NCI-H1694 treated with DMSO at 0.1 percent for 48 hours (cell line): ENCODE results near the gene ZNF79.

ENCODE experiments used
- DNase-seq: peaks from one replicate; lab custom pipeline; 2025; lab: John Stamatoyannopoulos, UW

ZNF79 gene

DNA sequence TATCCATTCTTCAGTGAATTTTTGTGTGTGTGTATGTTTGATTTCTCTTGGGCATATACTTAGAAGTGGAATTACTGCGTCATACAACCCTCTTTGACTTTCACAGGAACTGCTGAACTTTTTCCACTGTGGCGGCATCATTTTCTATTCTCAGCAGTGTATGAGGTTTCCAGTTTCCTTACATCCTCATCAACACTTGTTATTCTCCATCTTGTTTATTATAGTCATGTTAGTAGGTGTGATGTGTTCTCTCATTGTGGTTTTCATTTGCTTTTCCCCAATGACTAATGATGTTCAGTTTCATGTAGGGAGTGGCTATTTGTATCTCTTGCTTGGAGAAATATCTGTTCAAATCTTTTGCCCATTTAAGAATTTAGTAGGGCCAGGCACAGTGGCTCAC, 2.6 kb downstream of the ZNF79 start:
- DNase-seq = no peak

DNA sequence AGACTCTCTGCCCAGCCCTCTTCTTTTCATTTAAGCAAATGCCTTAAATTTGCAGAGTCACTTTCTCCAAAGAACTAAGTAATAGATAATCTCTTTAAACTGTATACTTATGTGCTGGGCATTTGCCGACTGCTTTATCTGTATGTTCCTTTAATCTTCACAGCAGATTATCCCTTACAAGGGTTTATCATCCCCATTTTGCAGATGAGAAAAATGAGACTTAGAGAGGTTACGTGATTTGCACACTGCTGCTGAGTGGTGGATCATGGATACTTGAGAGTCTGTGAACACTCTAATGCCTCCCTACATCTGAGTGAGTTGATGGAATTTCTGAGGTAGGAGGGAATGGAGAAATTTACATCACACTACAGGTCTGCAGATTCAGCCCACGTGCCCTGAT, 4.2 kb downstream of the ZNF79 start:
- no peak for DNase-seq

DNA sequence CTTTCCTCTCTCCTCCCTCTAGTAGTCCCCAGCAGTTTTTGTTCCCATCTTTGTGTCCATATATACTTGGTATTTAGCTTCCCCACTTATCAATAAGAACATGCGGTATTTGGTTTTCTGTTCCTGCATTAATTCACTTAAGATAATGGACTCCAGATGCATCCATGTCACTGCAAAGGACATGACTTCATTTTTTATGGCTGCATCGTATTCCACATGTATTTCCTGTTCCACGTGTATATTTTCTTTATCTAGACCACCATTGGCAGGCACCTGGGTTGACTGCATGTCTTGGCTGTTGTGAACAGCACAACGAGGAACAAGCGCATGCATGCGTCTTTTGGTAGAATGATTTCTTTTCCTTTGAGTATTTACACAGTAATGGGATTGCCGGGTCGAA, 6.2 kb downstream of the ZNF79 start:
- DNase-seq = no peak

DNA sequence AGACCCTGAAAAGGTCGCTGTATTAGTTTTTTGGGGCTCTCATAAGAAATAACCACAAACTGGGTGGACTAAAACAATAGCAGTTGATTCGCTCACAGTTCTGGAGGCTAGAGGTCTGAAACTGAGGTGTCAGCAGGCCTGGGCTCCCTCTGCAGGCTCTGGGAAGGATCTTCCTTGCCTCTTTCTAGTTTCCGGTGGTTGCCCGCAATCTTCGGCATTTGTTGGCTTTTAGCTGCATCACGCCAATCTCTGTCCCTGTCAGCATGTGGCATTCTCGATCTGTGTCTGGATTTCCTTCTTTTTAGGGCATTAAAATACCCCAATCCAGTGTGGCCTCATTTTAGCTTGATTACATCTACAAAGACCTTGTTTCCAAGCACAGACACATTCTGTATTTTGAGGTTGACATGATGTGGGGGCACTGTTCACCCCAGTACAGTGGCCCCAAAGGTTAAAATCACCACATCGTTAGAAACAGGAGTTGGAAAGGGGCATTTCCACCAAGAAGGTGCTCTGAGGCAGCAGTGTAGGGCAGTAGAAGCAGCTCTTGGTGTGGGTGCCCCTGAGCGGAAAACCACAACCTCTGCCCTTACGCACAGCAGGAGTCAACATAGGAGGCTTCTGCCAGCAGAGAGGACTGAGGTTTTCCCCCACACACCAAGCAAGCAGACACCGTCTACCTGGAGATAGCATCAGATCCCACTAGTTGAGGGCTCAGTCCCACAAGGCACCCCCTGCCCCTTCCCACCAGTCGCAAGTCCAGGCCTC, 13.5 kb downstream of the ZNF79 start:
- no peak for DNase-seq

DNA sequence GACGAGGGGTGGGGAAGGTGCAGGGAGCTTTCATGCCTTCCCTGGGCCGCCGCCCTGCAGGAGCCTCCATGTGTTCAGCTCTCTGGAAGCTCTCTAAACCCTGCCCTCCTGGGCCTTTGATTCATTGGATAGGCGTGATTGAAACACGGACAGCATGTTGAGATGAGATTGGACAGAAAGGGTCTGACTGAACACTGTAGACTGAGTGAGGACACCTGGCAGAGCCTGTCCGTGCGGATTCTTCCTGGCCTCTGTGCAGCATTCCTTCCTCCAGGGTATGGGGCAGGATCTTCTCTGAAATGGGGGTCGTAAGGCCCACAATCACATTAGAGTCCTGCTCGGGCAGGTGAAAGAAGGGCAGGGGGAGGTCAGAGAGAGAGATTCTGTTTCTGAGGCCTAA, 14.2 kb downstream of the ZNF79 start:
- DNase-seq = no peak

DNA sequence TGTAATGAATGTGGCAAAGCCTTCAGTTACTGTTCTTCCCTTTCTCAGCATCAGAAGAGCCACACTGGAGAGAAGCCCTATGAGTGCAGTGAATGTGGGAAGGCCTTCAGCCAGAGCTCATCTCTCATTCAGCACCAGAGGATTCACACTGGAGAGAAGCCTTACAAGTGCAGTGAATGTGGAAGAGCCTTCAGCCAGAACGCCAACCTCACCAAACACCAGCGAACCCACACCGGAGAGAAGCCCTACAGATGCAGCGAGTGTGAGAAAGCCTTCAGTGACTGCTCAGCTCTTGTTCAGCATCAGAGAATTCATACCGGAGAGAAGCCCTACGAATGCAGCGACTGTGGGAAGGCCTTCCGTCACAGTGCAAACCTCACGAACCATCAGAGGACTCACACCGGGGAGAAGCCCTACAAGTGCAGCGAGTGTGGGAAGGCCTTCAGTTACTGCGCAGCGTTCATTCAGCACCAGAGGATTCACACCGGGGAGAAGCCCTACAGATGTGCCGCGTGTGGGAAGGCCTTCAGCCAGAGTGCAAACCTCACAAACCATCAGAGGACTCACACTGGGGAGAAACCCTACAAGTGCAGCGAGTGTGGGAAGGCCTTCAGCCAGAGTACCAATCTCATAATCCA, 20.2 kb downstream of the ZNF79 start:
- no peak for DNase-seq

DNA sequence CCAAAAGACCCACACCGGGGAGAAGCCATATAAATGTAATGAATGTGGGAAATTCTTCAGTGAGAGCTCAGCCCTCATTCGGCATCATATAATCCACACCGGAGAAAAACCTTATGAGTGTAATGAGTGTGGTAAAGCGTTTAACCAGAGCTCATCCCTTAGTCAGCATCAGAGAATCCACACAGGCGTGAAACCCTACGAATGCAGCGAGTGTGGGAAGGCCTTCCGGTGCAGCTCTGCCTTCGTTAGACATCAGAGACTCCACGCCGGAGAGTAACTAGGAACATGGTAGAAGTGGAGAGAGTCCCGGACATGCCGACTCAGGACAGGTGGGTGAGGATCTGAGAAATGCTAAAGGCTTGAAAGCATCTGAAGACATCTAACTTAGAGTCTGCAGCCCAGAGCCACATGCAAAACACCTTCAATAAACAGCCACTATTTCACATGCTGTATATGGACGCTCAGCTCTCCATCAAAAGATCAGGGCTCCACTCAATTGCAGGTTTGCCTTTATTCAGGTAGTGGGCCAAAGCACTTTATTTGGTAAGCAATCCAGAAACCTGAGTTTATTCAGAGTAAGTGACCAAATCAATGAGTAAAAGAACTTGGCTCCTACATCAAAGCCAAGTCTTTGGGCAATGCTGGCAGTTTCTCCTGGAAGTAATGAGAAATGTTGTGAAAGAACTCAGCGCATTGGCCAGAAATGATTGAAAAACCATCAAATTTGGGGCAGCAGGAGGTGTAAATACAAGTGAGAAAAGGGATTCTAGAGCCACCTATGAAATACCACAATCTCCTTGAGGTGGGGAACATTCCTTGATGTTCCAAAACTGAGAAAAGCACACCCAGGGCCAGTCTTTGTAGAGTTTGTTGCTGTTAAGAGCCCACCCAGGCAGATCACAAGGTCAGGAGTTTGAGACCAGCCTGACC, 21.0 kb downstream of the ZNF79 start:
- no peak for DNase-seq

DNA sequence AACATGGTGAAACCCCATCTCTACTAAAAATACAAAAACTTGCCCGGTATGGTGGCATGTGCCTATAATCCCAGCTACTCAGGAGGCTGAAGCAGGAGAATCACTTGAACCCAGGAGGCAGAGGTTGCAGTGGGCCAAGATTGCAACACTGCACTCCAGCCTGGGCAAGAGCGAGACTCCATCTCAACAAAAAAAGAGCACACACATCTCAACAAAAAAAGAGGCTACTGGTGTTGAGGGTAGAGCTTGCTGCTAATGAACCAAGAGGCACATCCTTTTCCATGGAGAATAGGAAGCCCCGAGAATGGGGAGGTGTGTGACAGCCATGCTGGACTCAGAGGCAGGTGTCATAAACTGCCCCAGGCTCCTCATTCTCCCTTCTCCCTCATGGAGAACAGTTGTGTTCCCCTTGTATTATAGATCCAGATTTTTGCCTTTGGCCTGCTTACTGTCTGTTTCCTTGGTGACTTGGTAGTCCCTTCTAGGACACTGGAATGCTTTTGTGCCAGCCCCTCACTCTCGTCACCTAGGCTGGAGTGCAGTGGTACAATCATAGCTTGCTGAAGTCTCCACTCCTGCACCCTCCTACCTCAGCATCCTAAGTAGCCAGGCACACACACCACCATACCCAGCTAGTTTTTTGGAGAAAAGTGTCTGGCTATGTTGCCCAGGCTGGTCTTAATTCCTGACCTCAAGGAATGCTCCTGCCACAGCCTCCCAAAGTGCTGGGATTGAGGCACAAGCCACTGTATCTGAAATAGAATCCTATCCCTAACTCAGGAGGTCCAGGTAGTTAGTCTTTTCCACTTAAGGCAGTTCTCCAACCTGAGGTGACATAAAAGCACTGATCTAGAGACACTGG, 21.9 kb downstream of the ZNF79 start:
- no peak for DNase-seq

DNA sequence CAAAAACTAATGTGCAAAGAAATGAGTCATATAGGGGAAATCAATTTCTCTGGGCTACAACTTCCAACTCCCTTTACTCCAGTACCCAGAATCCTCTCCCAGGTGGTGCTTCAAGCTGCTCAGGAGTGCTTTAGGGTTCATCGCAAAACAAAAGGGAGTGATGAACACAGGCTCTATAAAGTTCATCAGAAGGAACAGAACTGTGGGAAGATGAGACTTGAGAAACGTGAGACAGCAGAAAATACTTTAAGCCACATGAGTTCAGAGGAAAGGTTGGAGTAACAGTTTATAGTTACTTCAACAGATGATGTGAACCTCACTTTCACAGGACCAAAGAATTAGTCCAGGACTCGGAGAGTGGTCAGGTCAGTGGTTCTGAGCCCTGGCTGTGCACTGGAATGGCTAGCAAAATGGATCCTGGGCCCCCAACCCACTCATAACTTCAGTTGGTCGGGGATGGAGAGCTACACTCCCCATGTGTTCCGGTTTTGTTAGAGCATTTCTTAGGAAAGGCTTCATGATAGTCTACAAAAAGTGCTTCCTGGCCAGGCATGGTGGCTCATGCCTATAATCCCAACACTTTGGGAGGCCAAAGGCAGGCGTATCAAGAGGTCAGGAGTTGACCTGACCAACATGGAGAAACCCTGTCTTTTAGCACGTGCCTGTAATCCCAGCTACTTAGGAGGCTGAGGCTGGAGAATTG, 22.7 kb downstream of the ZNF79 start:
- no peak for DNase-seq

DNA sequence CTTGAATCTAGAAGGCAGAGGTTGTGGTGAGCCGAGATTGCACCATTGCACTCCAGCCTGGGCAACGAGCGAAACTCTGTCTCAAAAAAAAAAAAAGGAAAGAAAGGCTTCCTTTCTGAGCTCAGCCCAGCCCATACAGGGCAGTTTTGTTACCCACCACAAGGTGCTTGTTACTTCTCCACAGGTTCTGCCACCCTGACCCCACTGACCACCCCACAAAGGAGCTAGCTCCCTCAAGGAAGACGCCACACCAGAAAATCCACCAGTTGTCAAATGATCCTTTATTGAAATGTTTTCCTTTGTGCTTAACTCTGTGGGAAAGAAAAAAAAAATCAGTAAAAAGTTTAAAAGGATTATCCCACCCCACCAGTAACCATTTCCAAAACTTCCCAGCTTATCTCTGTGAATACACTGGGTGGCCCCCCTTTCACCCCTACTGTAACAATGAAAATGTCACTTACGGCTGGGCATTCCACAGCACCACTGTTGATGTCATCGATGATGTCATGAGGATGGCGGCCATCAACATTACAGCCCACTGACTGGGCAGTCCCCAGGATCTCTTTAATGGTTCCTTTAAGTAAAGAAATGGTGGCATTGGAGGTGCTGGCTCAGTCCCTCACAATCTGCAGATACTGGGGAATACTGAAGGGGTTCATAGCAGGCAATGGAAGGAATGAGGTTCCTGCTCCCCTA, 23.4 kb downstream of the ZNF79 start:
- DNase-seq = no peak

DNA sequence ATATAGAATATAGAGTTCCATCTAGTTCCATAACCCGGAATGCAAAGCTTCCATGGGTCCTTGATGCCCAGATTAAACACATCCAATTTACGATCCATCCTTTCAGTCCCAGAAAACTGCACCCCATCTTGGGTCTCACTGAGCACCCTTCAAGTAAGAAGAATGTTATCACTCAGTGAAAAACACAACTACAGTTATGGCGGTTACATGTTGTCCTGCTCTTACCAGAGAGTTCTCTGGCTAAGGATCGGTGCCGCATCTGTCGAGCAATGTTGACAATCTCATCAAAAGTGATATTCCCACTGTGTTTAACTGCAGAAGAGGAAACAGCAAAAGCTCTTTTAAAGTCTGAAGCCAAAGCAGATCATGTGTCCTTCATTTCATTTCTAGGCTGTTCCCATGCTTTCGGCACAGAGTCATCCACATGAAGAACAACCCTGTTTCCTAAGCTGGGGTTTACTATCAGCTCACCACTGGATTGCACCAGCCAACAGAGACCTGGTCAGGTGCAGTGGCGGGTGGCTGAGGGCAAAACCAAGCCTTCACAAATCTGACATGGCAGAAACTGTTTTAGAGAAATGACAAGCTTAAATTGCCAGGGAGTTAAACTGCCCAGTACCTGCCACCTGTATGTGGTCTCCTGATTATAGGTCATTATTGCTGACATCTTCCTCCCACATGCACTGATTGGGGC, 24.1 kb downstream of the ZNF79 start:
- no peak for DNase-seq

DNA sequence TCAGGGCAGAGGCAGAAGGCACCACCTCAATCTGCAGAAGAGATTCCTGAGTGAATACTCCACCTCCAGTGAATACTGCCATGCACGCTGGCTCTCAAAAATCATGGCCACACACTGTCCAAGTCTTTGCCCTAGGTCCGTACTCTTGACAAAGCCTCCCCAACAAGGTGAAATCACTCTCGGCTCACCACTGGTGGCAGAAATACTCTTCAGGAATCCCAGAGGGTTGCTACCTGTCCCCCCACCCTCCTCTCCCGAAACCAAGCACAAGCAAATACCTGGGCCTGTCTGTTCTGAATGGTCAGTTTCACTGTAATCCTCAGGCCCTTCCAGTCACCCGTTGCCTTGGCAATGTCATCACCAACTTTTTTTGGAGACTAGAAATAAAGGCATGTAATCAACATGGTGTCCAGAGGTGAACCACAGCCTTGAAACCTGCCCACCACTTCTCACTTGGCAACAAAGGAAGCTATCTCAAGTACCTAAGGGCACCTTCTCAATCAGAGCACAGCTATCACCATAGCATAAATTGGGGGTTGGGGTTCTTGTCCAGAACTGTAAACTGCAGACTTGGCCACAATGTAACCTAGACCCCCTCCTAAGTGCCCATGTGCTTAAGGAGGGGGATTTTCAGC, 25.3 kb downstream of the ZNF79 start:
- no peak for DNase-seq

DNA sequence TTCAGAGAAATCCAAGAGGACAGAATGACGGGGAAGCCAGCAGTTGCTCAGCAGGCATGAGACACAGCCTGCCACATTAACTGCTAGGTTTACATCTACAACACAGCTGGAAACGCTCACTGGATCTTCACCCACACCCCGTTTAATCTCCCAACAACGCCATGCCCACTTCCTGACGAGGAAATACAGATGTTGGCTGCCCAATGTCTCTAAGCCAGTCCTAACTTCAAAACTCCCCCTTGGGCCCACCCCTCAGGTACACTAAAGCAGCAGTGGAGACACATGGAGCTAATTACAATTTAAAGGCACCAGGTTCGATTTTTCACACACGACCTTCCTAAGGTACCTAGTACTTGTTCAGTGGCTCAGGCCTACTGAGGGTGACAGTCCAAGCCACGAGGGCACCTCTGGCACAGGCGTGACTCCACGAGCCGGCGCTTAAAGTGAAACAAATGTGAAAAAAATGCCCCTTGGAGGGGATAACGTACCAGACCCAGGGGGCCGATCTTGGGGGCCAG, 26.1 kb downstream of the ZNF79 start:
- DNase-seq = no peak

DNA sequence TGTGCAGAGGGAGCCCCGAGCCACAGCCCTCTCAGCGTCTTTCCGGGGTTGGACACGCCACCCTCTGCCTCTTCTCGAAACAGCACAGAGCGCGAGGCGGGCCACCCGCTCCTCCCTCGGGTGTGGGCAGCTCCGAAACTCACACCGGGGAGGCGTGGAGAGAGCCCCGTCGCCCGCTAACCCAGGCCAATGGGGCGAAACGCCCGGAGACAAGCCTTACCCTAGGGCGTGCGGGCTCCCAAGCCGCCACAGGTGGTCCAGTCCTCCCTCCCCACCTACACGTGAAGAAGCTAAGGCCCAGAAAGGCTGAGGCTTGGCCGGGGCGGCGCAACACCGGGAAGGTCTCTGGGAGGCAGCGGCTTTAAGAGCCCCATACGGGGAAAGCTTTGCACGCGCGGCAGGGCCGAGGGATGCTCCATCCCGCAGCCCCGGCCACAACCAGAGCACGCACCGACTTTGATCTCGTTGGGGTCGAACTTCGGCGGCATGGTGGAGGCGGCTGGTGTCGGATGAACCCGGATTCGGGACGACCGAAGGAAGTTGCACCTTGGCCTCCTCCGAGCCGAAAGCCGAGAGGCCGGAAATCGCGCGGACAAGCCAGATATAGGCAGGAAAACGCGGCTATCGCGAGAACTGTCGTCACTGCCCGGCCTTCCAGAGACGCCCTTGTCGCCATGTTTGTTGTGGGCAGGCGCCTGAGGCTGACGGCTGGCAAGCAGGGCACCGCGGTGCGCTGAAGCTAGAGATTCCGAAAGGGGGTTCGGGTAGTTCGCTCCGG, 26.8 kb downstream of the ZNF79 start, which contains the start of the genes LRSAM1 and RPL12:
TSS of gene LRSAM1 (plus strand) at position 681 of the 778 bp plus-strand sequence. CDS start 3,018 bp downstream, outside the sequence.
TSS of gene RPL12 (minus strand) at position 577 of the 778 bp plus-strand sequence. CDS start at position 488, 89 bp downstream.
- peak; percentile 72 for DNase-seq

DNA sequence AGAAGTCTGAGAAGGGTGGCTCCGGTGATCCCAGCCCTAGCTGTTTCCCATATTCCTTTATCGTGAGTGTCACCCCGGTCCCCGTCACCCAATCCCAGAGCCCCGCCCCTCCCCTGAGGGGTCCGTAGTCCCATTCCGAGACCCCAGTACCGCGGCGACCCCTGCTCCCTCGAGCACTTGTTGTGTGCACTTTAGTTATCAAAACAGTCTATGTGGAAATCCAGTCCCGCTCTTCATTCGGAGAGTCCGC, 27.4 kb downstream of the ZNF79 start:
- no peak for DNase-seq

DNA sequence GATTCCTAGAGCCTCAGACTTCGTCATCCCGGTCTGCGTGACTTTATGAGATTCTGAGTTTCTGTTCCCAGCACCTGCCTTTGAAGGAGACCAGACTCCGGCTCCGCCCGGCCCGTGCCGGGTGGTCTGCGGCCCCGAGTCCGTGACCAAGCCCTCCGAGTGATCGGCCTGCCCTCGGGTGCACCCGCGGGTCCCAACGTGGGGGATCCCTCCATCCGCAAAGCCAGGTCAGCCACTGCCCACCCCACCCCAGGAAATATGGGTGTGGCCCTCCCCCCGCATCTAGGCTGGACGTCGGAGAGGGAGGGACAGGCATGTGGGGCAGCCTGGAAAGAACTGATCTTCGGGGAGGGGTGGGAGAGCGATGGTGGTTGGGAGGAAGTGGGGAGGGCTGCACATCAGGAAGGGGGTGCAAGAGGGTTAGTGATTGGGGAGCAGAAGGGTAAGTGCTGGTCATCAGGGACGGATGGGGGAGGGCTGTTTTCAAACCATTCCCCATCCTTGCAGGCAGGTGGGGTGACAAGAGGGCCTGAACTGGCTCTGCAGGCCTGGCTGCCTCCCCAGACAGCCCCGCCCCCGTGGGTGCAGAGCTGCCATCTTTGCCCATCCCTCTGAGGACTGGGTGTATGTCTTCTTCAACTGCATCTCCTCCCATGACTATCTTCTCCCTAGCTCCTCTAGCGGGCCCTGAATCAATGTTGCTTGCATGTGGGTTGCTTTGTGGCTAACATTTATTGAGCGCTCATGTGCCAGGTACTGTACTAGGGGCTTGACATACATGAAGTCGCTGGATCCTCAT, 27.9 kb downstream of the ZNF79 start:
- no peak for DNase-seq

DNA sequence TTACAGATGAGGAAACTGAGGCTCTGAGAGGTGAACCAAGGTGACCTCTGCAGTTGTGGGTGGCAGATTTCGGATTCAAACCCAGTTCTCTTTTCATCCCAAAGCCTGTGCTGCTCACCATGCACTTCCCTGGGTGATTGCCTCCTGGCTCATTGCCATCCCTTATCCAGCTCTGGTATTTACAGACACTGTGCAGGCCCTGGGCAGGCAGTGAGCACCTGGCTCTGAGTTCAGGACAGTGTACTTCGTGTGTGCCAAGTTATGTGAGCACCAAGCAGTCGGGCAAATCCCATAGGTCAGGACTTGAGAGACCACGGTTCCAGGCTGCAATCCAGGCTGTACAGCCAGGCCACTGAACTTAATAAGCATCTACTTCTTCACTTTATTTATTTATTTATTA, 28.5 kb downstream of the ZNF79 start:
- DNase-seq = no peak
